ENCODE data around the gene ZNF385C.

ZNF385C gene

GRCh38 chr17:41982026-41982760 lies 116.1 kb downstream of the ZNF385C start:
- DNase-seq: no peak

- no peak for DNase-seq
Measured at GRCh38 chr17:41977991-41978390, 120.3 kb downstream of the ZNF385C start.

- DNase-seq: no peak
Measured at GRCh38 chr17:41976142-41976768, 122.0 kb downstream of the ZNF385C start.
